NCI-H526 treated with DMSO at 0.1 percent for 48 hours (cell line): Measurements from ENCODE around the gene NUSAP1.
"Not testable (repeated sequence)": the region's sequence is repeated elsewhere in the genome, so short reads cannot be mapped to it uniquely, and the experiment has no call there.

ENCODE experiments used
- DNase-seq: peaks from one replicate; lab custom pipeline; 2025; lab: John Stamatoyannopoulos, UW

Gene NUSAP1

GRCh38 chr15:41333026-41333562, 413 bp downstream of the NUSAP1 start:
- peak; percentile 43 for DNase-seq

GRCh38 chr15:41334293-41335120, 1.8 kb downstream of the NUSAP1 start:
- DNase-seq = peak; percentile 15

- DNase-seq = no peak
Measured at GRCh38 chr15:41336549-41336948, 3.9 kb downstream of the NUSAP1 start.

GRCh38 chr15:41337047-41337446, 4.4 kb downstream of the NUSAP1 start:
- DNase-seq = no peak

GRCh38 chr15:41337631-41338522, 5.2 kb downstream of the NUSAP1 start:
- DNase-seq = no peak

GRCh38 chr15:41340189-41340695, 7.6 kb downstream of the NUSAP1 start:
- no peak for DNase-seq

- no peak for DNase-seq
Measured at GRCh38 chr15:41341519-41341918, 8.8 kb downstream of the NUSAP1 start.

- DNase-seq = no peak
Measured at GRCh38 chr15:41347236-41347635, 14.6 kb downstream of the NUSAP1 start.

GRCh38 chr15:41350057-41350717, 17.5 kb downstream of the NUSAP1 start:
- DNase-seq = no peak

- DNase-seq = no peak
Measured at GRCh38 chr15:41354371-41354770, 21.7 kb downstream of the NUSAP1 start.

- no peak for DNase-seq
Measured at GRCh38 chr15:41367418-41367817, 34.7 kb downstream of the NUSAP1 start.

- no peak for DNase-seq
Measured at GRCh38 chr15:41377978-41378377, 45.3 kb downstream of the NUSAP1 start.

GRCh38 chr15:41383974-41384749, 51.5 kb downstream of the NUSAP1 start:
- not testable (repeated sequence) for DNase-seq

- no peak for DNase-seq
Measured at GRCh38 chr15:41387646-41388045, 55.0 kb downstream of the NUSAP1 start.

- DNase-seq = no peak
Measured at GRCh38 chr15:41392659-41393058, 60.0 kb downstream of the NUSAP1 start.

- DNase-seq = no peak
Measured at GRCh38 chr15:41394924-41395323, 62.2 kb downstream of the NUSAP1 start.

- no peak for DNase-seq
Measured at GRCh38 chr15:41396111-41396510, 63.4 kb downstream of the NUSAP1 start.

- DNase-seq = no peak
Measured at GRCh38 chr15:41401904-41402267, 69.2 kb downstream of the NUSAP1 start.

- DNase-seq = no peak
Measured at GRCh38 chr15:41407341-41407740, 74.7 kb downstream of the NUSAP1 start.

- no peak for DNase-seq
Measured at GRCh38 chr15:41408234-41408641, 75.6 kb downstream of the NUSAP1 start.

- no peak for DNase-seq
Measured at GRCh38 chr15:41411031-41411430, 78.3 kb downstream of the NUSAP1 start.
